Mucosa of rectum (tissue), 2 donors: ENCODE measurements around the gene PTGIS.

Experiments
- H3K27ac ChIP-seq, 2 donors: one replicate each; pipeline ENCODE4 v1.7.0; 2013; ENCODE audit warnings: inconsistent platforms in 2 of 2, low read depth in 2 of 2, low read length in 2 of 2
- H3K27me3 ChIP-seq, 2 donors: one replicate each; pipeline ENCODE4 v1.7.0; 2013; ENCODE audit warnings: low read length in 2 of 2; ENCODE audit not compliant: control insufficient read depth in 2 of 2, insufficient read depth in 2 of 2
- H3K36me3 ChIP-seq, 2 donors: one replicate each; pipeline ENCODE4 v1.7.0; 2013; ENCODE audit warnings: low read length in 2 of 2; ENCODE audit not compliant: control insufficient read depth in 2 of 2, insufficient read depth in 2 of 2
- H3K4me1 ChIP-seq, 2 donors: one replicate each; pipeline ENCODE4 v1.7.0; 2013; ENCODE audit warnings: low read length in 2 of 2, mild to moderate bottlenecking in 1 of 2; ENCODE audit not compliant: control insufficient read depth in 2 of 2, insufficient read depth in 2 of 2
- H3K4me3 ChIP-seq, 2 donors: one replicate each; pipeline ENCODE4 v1.7.0; 2013; ENCODE audit warnings: low read length in 2 of 2
- H3K9ac ChIP-seq, 2 donors: one replicate each; pipeline ENCODE4 v1.7.0; 2013; ENCODE audit warnings: low read length in 2 of 2, low read depth in 1 of 2, mild to moderate bottlenecking in 1 of 2
- H3K9me3 ChIP-seq, 2 donors: one replicate each; pipeline ENCODE4 v1.7.0; 2013; ENCODE audit warnings: low read length in 2 of 2; ENCODE audit not compliant: control insufficient read depth in 2 of 2
- donor health status: healthy.
- donor health status: Normal muscosa, but diverticular disease.

The PTGIS gene

DNA sequence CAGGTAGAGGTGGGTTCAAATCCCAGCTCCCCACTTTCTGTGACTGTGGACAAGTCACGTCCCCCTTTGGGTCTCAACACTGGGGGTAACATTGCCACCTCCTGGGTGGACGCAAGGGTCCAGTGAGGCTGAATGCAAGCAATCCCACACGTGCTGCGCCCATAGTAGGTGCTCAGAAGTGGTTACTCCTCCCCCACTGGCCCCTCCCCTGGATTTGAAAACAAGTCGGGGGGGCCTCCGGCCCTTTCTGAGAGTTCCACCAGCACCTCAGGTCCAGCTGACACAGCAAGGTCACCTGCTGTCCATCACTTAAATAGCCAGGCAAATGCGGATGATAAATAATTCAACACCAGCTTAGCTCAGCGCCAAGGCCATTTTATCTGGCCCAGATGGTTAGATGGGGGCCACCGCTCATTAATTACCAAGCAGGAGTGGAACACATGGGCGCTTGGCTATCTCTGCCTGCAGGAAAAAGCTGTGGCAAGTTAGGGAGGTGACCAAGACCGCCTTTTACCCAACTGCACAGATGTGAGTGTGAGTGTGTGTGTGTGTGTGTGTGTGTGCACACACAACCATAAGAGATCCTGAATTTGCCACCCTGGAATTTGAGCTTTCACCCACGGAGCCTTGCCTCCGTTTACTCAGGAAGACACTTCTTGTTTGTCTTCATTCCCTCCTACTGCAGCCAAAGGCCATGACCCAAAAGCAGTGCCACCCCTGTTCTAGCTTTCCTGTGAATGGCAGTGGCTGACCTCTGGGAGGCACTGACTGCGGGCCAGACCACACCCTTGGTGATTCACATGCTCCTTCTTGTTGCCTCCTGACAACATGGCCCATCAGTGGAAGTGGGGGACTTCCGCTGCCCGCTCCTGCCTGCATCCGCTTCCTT lies 50.8 kb downstream of the PTGIS start:
- H3K4me1 ChIP-seq: no peaks in the 10 kb centered on the region
- no peak overlapping the region for H3K9ac ChIP-seq
- H3K9me3 ChIP-seq: no peaks in the 10 kb centered on the region
- H3K4me3 ChIP-seq: no peak overlapping the region
- H3K27ac ChIP-seq: no peak overlapping the region
- H3K27me3 ChIP-seq: no peaks in the 10 kb centered on the region
- no peaks in the 10 kb centered on the region for H3K36me3 ChIP-seq

DNA sequence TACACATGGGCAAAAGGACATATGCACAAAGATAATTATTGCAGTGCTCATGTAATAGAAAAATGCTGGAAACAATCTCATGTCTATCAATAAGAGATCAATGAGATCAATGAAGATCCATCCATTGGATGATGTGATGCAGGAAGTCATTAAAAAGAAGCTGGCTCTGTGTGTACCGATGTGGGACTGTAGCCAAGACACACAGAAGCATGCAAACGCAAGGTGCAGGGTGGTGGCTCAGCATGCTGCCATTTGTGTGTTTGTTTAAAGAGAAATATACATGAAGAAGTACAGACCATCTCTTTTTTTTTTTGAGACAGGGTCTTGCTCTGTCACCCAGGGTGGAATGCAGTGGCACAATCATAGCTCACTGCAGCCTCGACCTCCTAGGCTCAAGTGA lies 52.4 kb downstream of the PTGIS start:
- H3K4me3 ChIP-seq: no peak overlapping the region
- no peaks in the 10 kb centered on the region for H3K9me3 ChIP-seq
- H3K27ac ChIP-seq: no peak overlapping the region
- no peaks in the 10 kb centered on the region for H3K27me3 ChIP-seq
- no peak overlapping the region for H3K9ac ChIP-seq
- no peaks in the 10 kb centered on the region for H3K4me1 ChIP-seq
- H3K36me3 ChIP-seq: no peaks in the 10 kb centered on the region

GRCh38 chr20:49513517-49513916 lies 54.4 kb downstream of the PTGIS start:
- Histone ChIP-seq H3K36me3 (no peaks in the 10 kb centered on the region), H3K4me1 (no peaks in the 10 kb centered on the region), H3K27ac (no peak overlapping the region), H3K9me3 (no peaks in the 10 kb centered on the region), H3K27me3 (no peaks in the 10 kb centered on the region), H3K4me3 (no peak overlapping the region), H3K9ac (no peak overlapping the region)

DNA sequence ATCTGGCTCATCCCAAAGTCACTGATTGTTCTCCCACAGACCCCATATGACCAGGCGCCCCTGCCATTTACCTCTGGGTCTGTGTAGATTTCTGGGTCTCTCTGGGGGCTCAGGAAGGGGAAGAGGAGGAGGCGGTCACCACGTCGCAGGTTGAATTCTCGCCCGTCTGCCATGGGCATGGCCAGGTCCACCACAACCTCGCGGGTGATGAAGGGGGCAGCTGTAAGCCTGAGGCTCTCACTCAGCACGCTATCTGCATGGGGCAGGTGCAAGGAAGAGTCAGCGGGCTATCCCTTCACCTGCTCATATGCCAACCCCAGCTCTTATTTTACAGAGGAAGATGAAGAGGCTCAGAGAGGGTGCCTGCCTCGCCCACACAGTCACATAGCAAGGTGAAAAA lies 54.9 kb downstream of the PTGIS start:
- no peak overlapping the region for H3K27ac ChIP-seq
- no peaks in the 10 kb centered on the region for H3K9me3 ChIP-seq
- no peak overlapping the region for H3K4me3 ChIP-seq
- no peaks in the 10 kb centered on the region for H3K4me1 ChIP-seq
- no peaks in the 10 kb centered on the region for H3K36me3 ChIP-seq
- no peak overlapping the region for H3K9ac ChIP-seq
- H3K27me3 ChIP-seq: no peaks in the 10 kb centered on the region

- no peak overlapping the region for H3K4me3 ChIP-seq
- H3K9ac ChIP-seq: no peak overlapping the region
- no peaks in the 10 kb centered on the region for H3K27me3 ChIP-seq
- H3K36me3 ChIP-seq: no peaks in the 10 kb centered on the region
- H3K9me3 ChIP-seq: no peaks in the 10 kb centered on the region
- no peak overlapping the region for H3K27ac ChIP-seq
- H3K4me1 ChIP-seq: no peaks in the 10 kb centered on the region
These were observed 56.0 kb downstream of the PTGIS start for GRCh38 chr20:49511788-49512525.

GRCh38 chr20:49510562-49511122 lies 57.3 kb downstream of the PTGIS start:
- Histone ChIP-seq H3K9me3 (no peaks in the 10 kb centered on the region), H3K9ac (no peak overlapping the region), H3K27ac (peak overlapping the region in 1 of 2 donors; percentile 59), H3K36me3 (no peaks in the 10 kb centered on the region), H3K4me1 (no peaks in the 10 kb centered on the region), H3K27me3 (no peaks in the 10 kb centered on the region), H3K4me3 (no peak overlapping the region)

DNA sequence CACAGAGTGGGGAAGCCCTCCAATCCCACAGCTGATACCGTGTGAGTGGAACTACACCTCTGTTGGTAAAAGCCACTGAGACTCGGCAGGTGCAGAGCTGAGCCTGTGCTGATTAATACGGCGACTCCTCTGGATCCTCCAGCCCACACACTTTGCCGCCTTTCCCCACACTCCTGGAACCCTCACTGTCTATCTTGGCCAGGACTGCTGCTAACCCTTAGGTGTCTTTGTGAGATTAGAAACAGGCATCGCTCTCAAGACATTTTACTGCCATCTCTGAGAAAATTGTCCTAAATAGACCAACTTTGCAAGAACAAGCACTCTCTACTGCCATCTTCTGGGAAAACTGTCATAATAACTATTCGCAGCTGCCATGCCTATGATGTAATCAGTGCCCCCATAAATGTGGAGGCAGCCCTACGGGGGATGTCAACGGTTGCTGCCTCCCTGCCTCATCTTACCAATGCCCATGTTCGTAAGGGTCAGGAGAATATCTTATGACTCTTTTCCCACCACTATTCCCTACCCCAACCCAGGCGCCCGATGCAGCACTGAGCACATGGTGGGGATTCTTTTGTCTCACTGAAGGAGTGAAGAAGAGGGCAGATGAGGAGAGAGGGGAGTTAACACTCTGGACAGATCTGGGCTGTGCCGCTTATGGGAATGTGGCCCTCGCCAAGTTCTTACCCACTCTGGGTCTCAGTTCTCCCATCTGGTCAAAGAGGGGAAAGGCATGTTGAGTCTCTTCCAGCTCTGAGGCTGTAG lies 59.3 kb downstream of the PTGIS start:
- no peaks in the 10 kb centered on the region for H3K36me3 ChIP-seq
- H3K27ac ChIP-seq: no peak overlapping the region
- H3K9me3 ChIP-seq: no peaks in the 10 kb centered on the region
- H3K4me1 ChIP-seq: no peaks in the 10 kb centered on the region
- no peaks in the 10 kb centered on the region for H3K27me3 ChIP-seq
- no peak overlapping the region for H3K4me3 ChIP-seq
- no peak overlapping the region for H3K9ac ChIP-seq

DNA sequence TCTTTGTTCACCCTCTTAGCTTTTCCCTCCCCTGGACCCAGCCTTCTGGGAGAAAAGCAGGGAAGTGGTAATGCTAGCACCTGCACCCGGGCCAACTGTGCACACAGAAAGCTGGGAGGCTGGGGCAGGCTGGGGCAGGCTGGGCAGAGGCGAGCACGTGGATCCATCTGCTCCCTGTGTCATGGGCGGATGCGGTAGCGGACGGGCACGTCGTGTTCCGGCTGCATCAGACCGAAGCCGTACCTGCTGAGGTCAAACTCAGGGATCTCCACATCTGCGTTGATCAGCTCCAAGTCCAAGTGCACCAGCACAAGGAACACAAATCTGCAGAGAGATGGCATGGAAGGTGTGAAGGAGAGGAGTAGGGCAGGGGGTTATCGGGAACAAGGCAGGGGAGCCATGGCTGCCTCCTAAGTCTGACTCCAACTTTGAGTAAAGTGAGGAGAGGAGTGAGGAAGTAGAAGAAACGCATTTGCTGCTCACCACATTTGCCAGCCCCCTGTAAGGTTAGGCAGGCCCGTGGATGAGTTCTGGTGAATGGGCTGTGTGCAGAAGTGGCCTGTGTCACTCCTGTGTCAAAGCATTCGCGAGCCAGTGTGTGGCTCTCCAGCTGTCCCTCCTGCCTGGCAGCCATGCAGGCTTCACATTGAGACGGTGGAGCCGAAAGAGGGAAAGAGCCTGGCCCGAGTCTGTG lies 60.0 kb downstream of the PTGIS start:
- Histone ChIP-seq H3K4me1 (no peaks in the 10 kb centered on the region), H3K9ac (no peak overlapping the region), H3K27me3 (peaks cover 0 to 2% of the 10 kb centered on the region in 2 donors), H3K4me3 (no peak overlapping the region), H3K27ac (no peak overlapping the region), H3K9me3 (no peaks in the 10 kb centered on the region), H3K36me3 (no peaks in the 10 kb centered on the region)

DNA sequence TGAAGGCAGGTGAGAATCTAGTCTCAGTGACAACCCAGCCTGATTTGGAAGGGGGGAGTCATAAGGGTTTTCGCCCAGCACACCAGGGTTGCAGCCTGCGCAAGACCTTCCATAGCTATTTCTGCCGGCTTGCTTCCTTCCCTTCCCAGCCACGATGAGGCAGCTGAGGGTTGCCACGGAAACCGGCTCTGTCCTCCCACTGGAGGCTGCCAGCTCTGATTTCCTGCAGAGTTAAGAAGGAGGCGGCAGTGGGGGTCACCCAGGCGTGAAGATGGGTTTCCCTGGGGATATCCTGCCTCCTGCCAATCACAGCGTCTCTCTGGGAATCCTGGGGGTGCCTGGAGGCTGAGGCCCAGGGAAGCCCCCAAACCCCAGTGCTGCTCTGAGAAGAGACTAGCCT lies 62.4 kb downstream of the PTGIS start:
- H3K36me3 ChIP-seq: no peaks in the 10 kb centered on the region
- H3K4me3 ChIP-seq: no peak overlapping the region
- peaks cover 0 to 2% of the 10 kb centered on the region in 2 donors for H3K27me3 ChIP-seq
- no peaks in the 10 kb centered on the region for H3K4me1 ChIP-seq
- H3K27ac ChIP-seq: no peak overlapping the region
- no peaks in the 10 kb centered on the region for H3K9me3 ChIP-seq
- H3K9ac ChIP-seq: no peak overlapping the region
